ENCODE measurements around the gene CTXN1. TPM values are rescaled to one million over a fixed set of nuclear protein-coding genes. Genes with fewer than 3 reads are reported as not detected.

Gene CTXN1
- total and polyA plus RNA-seq, 2 of the 4 experiments (the other 2 are of a cell fraction): 0.36 to 7.4 TPM

- TF ChIP-seq ELK1 (IDR thresholded peaks at IDR 0.05; ENCODE audit: borderline replicate concordance, low read depth, low read length): no peak
These were observed 22.5 kb downstream of the CTXN1 start, which contains the start of gene MAP2K7 (continued) for GRCh38 chr19:7903244-7904073.

- Histone ChIP-seq H3K36me3 (ENCODE audit: control insufficient read depth, insufficient read depth, low read length) (peaks cover 20% of the 10 kb centered on the region), H2BK15ac (ENCODE audit: low read depth, low read length) (no peak overlapping the region), H3K4me3 (ENCODE audit: insufficient read depth, low read depth, low read length) (peak overlapping the region; percentile 60), H4K91ac (ENCODE audit: insufficient read depth, low read depth, low read length) (peak overlapping the region; percentile 94), H3K27ac (ENCODE audit: insufficient read depth, low read length) (peak overlapping the region; percentile 91), H2AFZ (replicated peaks; ENCODE audit: low read length, poor library complexity) (peak overlapping the region; percentile 99), H2BK20ac (ENCODE audit: low read depth, low read length) (no peak overlapping the region), H3K18ac (ENCODE audit: low read depth, low read length) (no peak overlapping the region), H2BK5ac (ENCODE audit: low read depth, low read length, poor library complexity, severe bottlenecking) (peak overlapping the region; percentile 85), H3K9me1 (ENCODE audit: insufficient read depth, low read length) (peaks cover 11% of the 10 kb centered on the region), H2BK120ac (ENCODE audit: low read depth, low read length) (0 out of 2 replicates have a peak overlapping the region, but pooled peaks have one; percentile 46), H3K14ac (replicated peaks; ENCODE audit: low read depth, low read length) (peak overlapping the region; percentile 99), H3K4me2 (ENCODE audit: low read depth, low read length) (peak overlapping the region; percentile 72), H3K9me3 (ENCODE audit: control insufficient read depth, insufficient read depth, low read length) (no peaks in the 10 kb centered on the region), H2AK5ac (ENCODE audit: low read depth, low read length) (peak overlapping the region; percentile 99), H3K4me1 (ENCODE audit: control insufficient read depth, insufficient read depth, low read length) (peaks cover 10% of the 10 kb centered on the region), H2AK9ac (replicated peaks; ENCODE audit: low read depth, low read length, poor library complexity) (peak overlapping the region; percentile 98), H3K23ac (ENCODE audit: low read depth, low read length) (peak overlapping the region; percentile 91; the same call in 1 of the 2 replicates), H3K79me1 (ENCODE audit: low read depth in 1 of 2, low read length in 2 of 2) (peaks cover 14 to 40% of the 10 kb centered on the region in 2 experiments; a peak in 3 of 4 replicates), H3K9ac (ENCODE audit: low read depth, low read length) (peak overlapping the region; percentile 93), H4K20me1 (ENCODE audit: insufficient read depth, low read length) (peaks cover 33% of the 10 kb centered on the region), H3K4ac (ENCODE audit: low read depth, low read length) (peak overlapping the region; percentile 93), H3K56ac (ENCODE audit: extremely low read depth, insufficient read depth, low read length) (0 out of 2 replicates have a peak overlapping the region, but pooled peaks have one; percentile 16), H3K27me3 (ENCODE audit: control insufficient read depth, insufficient read depth, low read length) (no peaks in the 10 kb centered on the region), H4K8ac (ENCODE audit: low read depth in 2 of 2, low read length in 2 of 2) (peak overlapping the region; percentile 72 to 95), H4K5ac (ENCODE audit: low read depth, low read length) (peak overlapping the region; percentile 75)
- ChIA-PET POLR2A (ENCODE audit: unreplicated experiment) (interaction anchor here (1.6 kb wide), 1 partner anchor 17 kb away, joined by 5 read pairs; the partner anchor contains the start of gene SNAPC2), CTCF (interaction anchor here (1.0 to 1.6 kb wide), 3 partner anchors 10 to 34 kb away, joined by 5 to 7 read pairs (median 6); partner anchors contain the start of gene SNAPC2)
- intact Hi-C loops (cut with micrococcal nuclease) (no loop called here), in situ Hi-C loops (cut with MboI; ENCODE audit: low sequenced_read_pairs) (no loop called here), dilution Hi-C loops (cut with HindIII; ENCODE audit: low sequenced_read_pairs, unreplicated experiment) (no loop called here)
- BruUV-seq (replicated peaks): no TSS peak
- ATAC-seq (ENCODE audit: low read depth) (no peak), DNase-seq (no peak)
- 28% methylated on average over 4 of the region's 20 CpGs; no CpG with 5 or more reads in 1 of the 2 experiments for WGBS, 2 experiments (ENCODE audit: extremely low coverage in 2 of 2, insufficient read length in 1 of 2)
- TF ChIP-seq CTCF (conservative IDR thresholded peaks at IDR 0.05; ENCODE audit: low read depth, low read length) (no peak), ELK1 (IDR thresholded peaks at IDR 0.05; ENCODE audit: borderline replicate concordance, low read depth, low read length) (no peak), BHLHE40 (IDR thresholded peaks at IDR 0.05; ENCODE audit: low read depth, low read length) (no peak; the same call in 1 of the 2 replicates), CEBPB (IDR thresholded peaks at IDR 0.05; ENCODE audit: low read depth, low read length) (no peak), POLR2A (IDR thresholded peaks at IDR 0.05; ENCODE audit: low read depth, low read length) (no peak), RAD21 (IDR thresholded peaks at IDR 0.05; ENCODE audit: low read length) (no peak), MAZ (IDR thresholded peaks at IDR 0.05; ENCODE audit: borderline replicate concordance, low read depth, low read length) (no peak), RFX5 (IDR thresholded peaks at IDR 0.05; ENCODE audit: low read depth, low read length) (no peak)
These were observed 23.1 kb downstream of the CTXN1 start for GRCh38 chr19:7902796-7903243.

All from IMR-90 (cell line).